Mucosa of gallbladder (tissue), 1 donor: ENCODE results near the gene SIT1. TPM values are rescaled to one million over a fixed set of nuclear protein-coding genes. Genes with fewer than 3 reads are reported as not detected.

Experiments used
- DNase-seq: peaks from one replicate; pipeline ENCODE4 v3.0.0-alpha.2; 2020; ENCODE audit warnings: low spot score
- total RNA-seq: library from RNA; stranded (reverse); gene quantifications from one replicate; pipeline ENCODE4 v1.2.1, GENCODE V29; 2021
- donor health status: DM: no; HTN: no; CAD: no.

SIT1 gene
- total RNA-seq, 1 donor from 2014 or later, result 2.7 TPM

GRCh38 chr9:35682520-35683315 is 32.0 kb upstream of the SIT1 start:
- DNase-seq, result no peak

- no peak for DNase-seq
Observed at GRCh38 chr9:35682051-35682450, 31.3 kb upstream of the SIT1 start.

- DNase-seq, result no peak
Observed at GRCh38 chr9:35681341-35682002, 30.7 kb upstream of the SIT1 start.

GRCh38 chr9:35680331-35681105 is 29.8 kb upstream of the SIT1 start:
- DNase-seq, result no peak

- DNase-seq, result no peak
Observed at GRCh38 chr9:35679766-35680330, 29.1 kb upstream of the SIT1 start.

GRCh38 chr9:35679091-35679490 is 28.4 kb upstream of the SIT1 start:
- DNase-seq, result no peak

GRCh38 chr9:35675732-35676392 is 25.1 kb upstream of the SIT1 start:
- peak; percentile 45 for DNase-seq

GRCh38 chr9:35675204-35675603 is 24.5 kb upstream of the SIT1 start:
- DNase-seq, result no peak

- no peak for DNase-seq
Observed at GRCh38 chr9:35674025-35674361, 23.3 kb upstream of the SIT1 start.

- DNase-seq, result peak; percentile 87
Observed at GRCh38 chr9:35673132-35674024, 22.6 kb upstream of the SIT1 start, which contains the start of gene CA9. Gene CA9 (plus strand): TSS chr9:35673928. CDS start chr9:35673960, 32 bp downstream.

- peak; percentile 92 for DNase-seq
Observed at GRCh38 chr9:35669331-35670145, 18.8 kb upstream of the SIT1 start.

- no peak for DNase-seq
Observed at GRCh38 chr9:35667939-35668338, 17.2 kb upstream of the SIT1 start.

- DNase-seq, result no peak
Observed at GRCh38 chr9:35666549-35666948, 15.8 kb upstream of the SIT1 start.

- DNase-seq, result no peak
Observed at GRCh38 chr9:35666045-35666444, 15.3 kb upstream of the SIT1 start.

GRCh38 chr9:35665471-35665818 is 14.7 kb upstream of the SIT1 start:
- DNase-seq, result no peak

GRCh38 chr9:35664531-35665470 is 14.1 kb upstream of the SIT1 start, which contains the start of gene ARHGEF39:
Gene ARHGEF39 (minus strand): TSS chr9:35665195. CDS start chr9:35665169, 26 bp downstream.
- peak; percentile 82 for DNase-seq

- DNase-seq, result no peak
Observed at GRCh38 chr9:35662437-35662836, 11.7 kb upstream of the SIT1 start.

- DNase-seq, result no peak
Observed at GRCh38 chr9:35661756-35662350, 11.1 kb upstream of the SIT1 start.
